Caco-2 (cell line): ENCODE data around the gene B3GAT3. TPM values are rescaled to one million over a fixed set of nuclear protein-coding genes. Genes with fewer than 3 reads are reported as not detected.
"Not testable (repeated sequence)": the region's sequence is repeated elsewhere in the genome, so short reads cannot be mapped to it uniquely, and the experiment has no call there.

Experiments used
- BruUV-seq: library from RNA; stranded (reverse); fragments of 400-500 nt; replicated peaks from 2 replicates; lab custom pipeline; 2021; lab: Mats Ljungman, UMichigan
- CTCF ChIA-PET: fragments of 300-600 bp; sonication (Branson Sonifier 250); formaldehyde crosslinking; loops from one replicate; lab custom pipeline; 2022; ENCODE audit warnings: antibody characterized with exemption; lab: Charles Lee
- POLR2A ChIA-PET: fragments of 300-600 bp; sonication (Branson Sonifier 250); formaldehyde crosslinking; loops from one replicate; lab custom pipeline; 2022; ENCODE audit warnings: antibody characterized with exemption; lab: Charles Lee
- DNase-seq, 2 experiments: peaks; one replicate each; pipeline versions ENCODE4 v3.0.0 to v3.0.0-alpha.2; 2020 to 2022
- H3K27me3 ChIP-seq: replicated peaks from 2 replicates; pipeline ENCODE4 v1.6.0; 2011; ENCODE audit warnings: low read length; ENCODE audit not compliant: control insufficient read depth, insufficient read depth
- H3K36me3 ChIP-seq: 2 replicates; pipeline ENCODE4 v1.5.1; 2011; ENCODE audit warnings: low read length; ENCODE audit not compliant: control insufficient read depth, insufficient read depth
- H3K4me1 ChIP-seq: fragments of 250-450 bp; sonication (Bioruptor Pico); 2 replicates; pipeline ENCODE4 v1.5.1; 2020; ENCODE audit warnings: mild to moderate bottlenecking
- H3K4me3 ChIP-seq: 2 replicates; pipeline ENCODE4 v1.5.1; 2011; ENCODE audit warnings: low read depth, mild to moderate bottlenecking, control low read depth, low read length
- H3K9me3 ChIP-seq: fragments of 250-450 bp; sonication (Bioruptor Pico); 2 replicates; pipeline ENCODE4 v1.5.1; 2020; ENCODE audit warnings: mild to moderate bottlenecking, moderate library complexity
- H3K27ac Mint-ChIP-seq: one replicate; pipeline ENCODE4 v1.8.0; 2022; ENCODE audit warnings: mixed read lengths; ENCODE audit not compliant: unreplicated experiment
- H3K27me3 Mint-ChIP-seq: one replicate; pipeline ENCODE4 v1.8.0; 2022; ENCODE audit warnings: mixed read lengths; ENCODE audit not compliant: insufficient read depth, unreplicated experiment
- H3K36me3 Mint-ChIP-seq: one replicate; pipeline ENCODE4 v1.8.0; 2022; ENCODE audit warnings: mild to moderate bottlenecking, mixed read lengths; ENCODE audit not compliant: insufficient read depth, unreplicated experiment
- H3K4me1 Mint-ChIP-seq: one replicate; pipeline ENCODE4 v1.8.0; 2022; ENCODE audit warnings: low read depth, mixed read lengths; ENCODE audit not compliant: unreplicated experiment
- H3K4me3 Mint-ChIP-seq: one replicate; pipeline ENCODE4 v1.8.0; 2022; ENCODE audit warnings: mild to moderate bottlenecking, moderate library complexity, mixed read lengths; ENCODE audit not compliant: unreplicated experiment
- H3K9me3 Mint-ChIP-seq: one replicate; pipeline ENCODE4 v1.8.0; 2022; ENCODE audit warnings: mixed read lengths; ENCODE audit not compliant: unreplicated experiment
- CTCF ChIP-seq, 2 experiments: fragments of 200-600 bp in 1 of 2; IDR thresholded peaks; 1 replicate in 1 of 2; 2 replicates in 1 of 2; pipeline versions ENCODE4 v1.5.1 to v1.8.0; 2011 to 2022; ENCODE audit warnings: antibody characterized with exemption in 1 of 2, control low read depth in 1 of 2, inconsistent platforms in 1 of 2, low read depth in 1 of 2, low read length in 1 of 2, mild to moderate bottlenecking in 1 of 2, moderate library complexity in 1 of 2; ENCODE audit not compliant: insufficient read depth in 1 of 2, severe bottlenecking in 1 of 2, unreplicated experiment in 1 of 2
- intact Hi-C: fragments of 100-400 bp; cut with micrococcal nuclease; formaldehyde crosslinking; loops from one replicate; pipeline ENCODE4 v1.10.0; 2022; ENCODE audit not compliant: unreplicated experiment
- total RNA-seq: library from RNA; stranded (reverse); gene quantifications from 2 replicates; pipeline ENCODE4 v1.2.3, GENCODE V29; 2022

Gene B3GAT3
- total RNA-seq, 1 experiment from 2014 or later = 37.6 TPM

DNA sequence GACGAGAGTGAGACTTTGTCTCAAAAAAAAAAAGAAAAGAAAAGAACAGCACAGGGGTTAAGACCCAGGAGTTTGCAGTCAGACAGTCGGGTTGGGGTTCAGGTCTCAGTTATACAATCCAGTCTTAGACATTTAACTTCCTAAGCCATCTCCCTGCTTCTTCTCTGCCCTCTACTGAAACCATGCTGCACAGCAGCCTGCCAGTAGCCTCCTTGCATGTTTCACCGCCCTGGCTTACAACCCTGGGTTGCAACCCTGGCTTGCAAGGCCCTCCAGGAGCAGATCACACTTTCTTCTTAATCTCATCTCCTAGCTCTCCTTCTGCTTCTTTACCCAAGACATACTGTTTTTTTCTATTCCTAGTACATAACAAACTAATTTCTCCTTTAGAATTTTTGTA is 5.9 kb upstream of the B3GAT3 start:
- POLR2A ChIA-PET = no interaction called here
- Histone ChIP-seq H3K9me3 (no peaks in the 10 kb centered on the region), H3K4me3 (no peak overlapping the region), H3K4me1 (no peaks in the 10 kb centered on the region), H3K27me3 (no peaks in the 10 kb centered on the region), H3K36me3 (peaks cover 16% of the 10 kb centered on the region)
- H3K4me1 Mint-ChIP-seq = no peaks in the 10 kb centered on the region
- intact Hi-C loops = no loop called here
- CTCF ChIA-PET = no interaction called here
- no peaks in the 10 kb centered on the region for H3K9me3 Mint-ChIP-seq
- H3K27ac Mint-ChIP-seq = no peak overlapping the region
- peaks cover 82% of the 10 kb centered on the region for H3K36me3 Mint-ChIP-seq
- BruUV-seq = no TSS peak
- no peaks in the 10 kb centered on the region for H3K27me3 Mint-ChIP-seq
- no peak for DNase-seq
- no peak overlapping the region for H3K4me3 Mint-ChIP-seq
- TF ChIP-seq CTCF (IDR thresholded peaks at IDR 0.05; ENCODE audit: insufficient read depth in 1 of 2, low read depth in 1 of 2, low read length in 1 of 2, severe bottlenecking in 1 of 2, unreplicated experiment in 1 of 2) = peak in 1 of 2 experiments; percentile 21

DNA sequence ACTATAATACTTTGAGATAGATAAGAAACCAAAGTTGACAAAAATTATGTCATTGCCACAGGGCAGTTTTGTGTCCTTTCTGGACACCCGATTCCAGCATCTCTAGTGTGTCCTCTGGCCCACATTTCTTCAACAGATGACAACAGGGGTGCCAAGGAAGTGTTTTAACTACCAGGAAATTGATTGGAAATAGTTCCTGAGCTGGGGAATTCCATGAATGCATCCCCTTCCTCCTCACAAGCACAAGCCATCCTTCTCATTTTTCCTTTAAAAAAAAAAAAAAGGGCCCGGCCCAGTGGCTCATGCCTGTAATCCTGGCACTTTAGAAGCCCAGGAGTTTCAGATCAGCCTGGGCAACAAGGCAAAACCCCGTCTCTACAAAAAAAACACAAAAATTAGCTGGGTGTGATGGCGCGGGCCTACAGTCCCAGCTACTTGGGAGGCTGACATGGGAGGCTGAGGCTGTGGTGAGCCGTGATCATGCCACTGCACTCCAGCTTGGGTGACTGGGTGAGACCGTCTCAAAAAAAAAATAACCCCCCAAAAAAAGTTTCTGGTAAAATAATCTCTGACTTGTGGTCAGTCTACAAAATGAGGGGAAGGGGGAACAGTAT is 797 bp upstream of the B3GAT3 start:
- Mint-ChIP-seq H3K9me3 (no peaks in the 10 kb centered on the region), H3K4me3 (peak overlapping the region; percentile 91), H3K27me3 (no peaks in the 10 kb centered on the region), H3K27ac (peak overlapping the region; percentile 81), H3K4me1 (peaks cover 7% of the 10 kb centered on the region), H3K36me3 (peaks cover 57% of the 10 kb centered on the region)
- BruUV-seq = TSS peak; percentile 100
- Histone ChIP-seq H3K4me3 (peak overlapping the region; percentile 15), H3K27me3 (no peaks in the 10 kb centered on the region), H3K4me1 (peaks cover 13% of the 10 kb centered on the region), H3K36me3 (peaks cover 9% of the 10 kb centered on the region), H3K9me3 (no peaks in the 10 kb centered on the region)
- no peak for DNase-seq
- TF ChIP-seq CTCF (IDR thresholded peaks at IDR 0.05; ENCODE audit: insufficient read depth in 1 of 2, low read depth in 1 of 2, low read length in 1 of 2, severe bottlenecking in 1 of 2, unreplicated experiment in 1 of 2) = no peak
- intact Hi-C loops = loop anchor here (1.0 to 2.0 kb wide), 3 partner anchors 24 to 42 kb away; partner anchors contain the start of genes C11orf98, CSKMT, GANAB and TUT1
- ChIA-PET CTCF (interaction anchor here (1.5 to 2.4 kb wide), 3 partner anchors 31 to 83 kb away, joined by 4 to 19 read pairs (median 7); partner anchors contain the start of genes C11orf98, CSKMT and TUT1), POLR2A (interaction anchor here (0.5 to 3.2 kb wide), 10 partner anchors 11 to 62 kb away, joined by 4 to 42 read pairs (median 14); partner anchors contain the start of genes C11orf98, CSKMT, EEF1G and INTS5)

GRCh38 chr11:62621027-62621566 is 689 bp downstream of the B3GAT3 start:
- H3K4me1 Mint-ChIP-seq = peaks cover 7% of the 10 kb centered on the region
- H3K9me3 Mint-ChIP-seq = no peaks in the 10 kb centered on the region
- no peaks in the 10 kb centered on the region for H3K9me3 ChIP-seq
- ChIA-PET CTCF (interaction anchor here (0.8 to 2.4 kb wide), 10 partner anchors 7 to 196 kb away, joined by 3 to 19 read pairs (median 4); partner anchors contain the start of genes C11orf98, CSKMT, EEF1G and INTS5), POLR2A (interaction anchor here (0.6 to 3.2 kb wide), 17 partner anchors 9 to 220 kb away, joined by 3 to 42 read pairs (median 7); partner anchors contain the start of genes C11orf98, CSKMT, EEF1G and INTS5)
- peaks cover 52% of the 10 kb centered on the region for H3K36me3 Mint-ChIP-seq
- no peak for DNase-seq
- peaks cover 3% of the 10 kb centered on the region; the same call in 1 of the 2 replicates for H3K36me3 ChIP-seq
- H3K27ac Mint-ChIP-seq = peak overlapping the region; percentile 81
- no peaks in the 10 kb centered on the region for H3K27me3 ChIP-seq
- H3K27me3 Mint-ChIP-seq = no peaks in the 10 kb centered on the region
- H3K4me3 Mint-ChIP-seq = peak overlapping the region; percentile 91
- peaks cover 13% of the 10 kb centered on the region for H3K4me1 ChIP-seq
- intact Hi-C loops = loop anchor here (1.0 kb wide), 1 partner anchor 9 kb away; the partner anchor contains the start of gene EML3
- TF ChIP-seq CTCF (IDR thresholded peaks at IDR 0.05; ENCODE audit: insufficient read depth in 1 of 2, low read depth in 1 of 2, low read length in 1 of 2, severe bottlenecking in 1 of 2, unreplicated experiment in 1 of 2) = no peak
- BruUV-seq = TSS peak; percentile 41
- H3K4me3 ChIP-seq = peak overlapping the region; percentile 81

- intact Hi-C loops = not testable (repeated sequence)
Observed at GRCh38 chr11:62616957-62617356, 4.8 kb downstream of the B3GAT3 start.

More at GRCh38 chr11:62616957-62617356, 4.8 kb downstream of the B3GAT3 start:
- BruUV-seq, H3K27ac Mint-ChIP-seq, DNase-seq, H3K9me3 Mint-ChIP-seq, H3K27me3 ChIP-seq, H3K4me3 Mint-ChIP-seq, H3K4me3 ChIP-seq, H3K27me3 Mint-ChIP-seq, POLR2A ChIA-PET, H3K9me3 ChIP-seq, CTCF ChIA-PET, H3K36me3 ChIP-seq: not testable (repeated sequence)
- peaks cover 26% of the 10 kb centered on the region for H3K4me1 ChIP-seq
- Mint-ChIP-seq H3K36me3 (peaks cover 50% of the 10 kb centered on the region), H3K4me1 (peaks cover 19% of the 10 kb centered on the region)
